GM21447 (cell line): ENCODE measurements around the gene TRDN.
"Not testable (repeated sequence)": the region's sequence is repeated elsewhere in the genome, so short reads cannot be mapped to it uniquely, and the experiment has no call there.

Experiments
- ATAC-seq: cut with Tn5 transposase; IDR thresholded peaks from one replicate; pipeline ENCODE4 v1.9.1; 2021; ENCODE audit not compliant: unreplicated experiment

TRDN gene

DNA sequence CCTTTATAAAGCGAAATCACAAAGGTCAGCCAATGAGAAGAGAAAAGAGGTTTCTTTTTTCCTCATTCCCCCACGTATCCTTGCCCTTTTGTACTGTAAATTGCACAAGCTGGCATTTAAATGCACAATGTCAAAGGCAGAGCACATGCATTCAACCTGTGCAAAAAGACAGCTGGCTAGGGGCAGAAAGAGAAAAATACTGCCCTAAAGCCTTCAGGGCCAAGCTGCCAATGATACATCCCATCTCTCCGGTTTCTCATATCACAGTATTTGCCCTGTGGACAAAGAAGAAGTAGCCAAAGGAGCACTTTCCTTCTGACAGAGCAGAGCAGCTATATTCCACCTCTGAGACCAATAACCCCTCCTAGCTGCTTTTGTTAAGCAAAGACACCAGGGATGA, 219.2 kb downstream of the TRDN start:
- no peak for ATAC-seq

DNA sequence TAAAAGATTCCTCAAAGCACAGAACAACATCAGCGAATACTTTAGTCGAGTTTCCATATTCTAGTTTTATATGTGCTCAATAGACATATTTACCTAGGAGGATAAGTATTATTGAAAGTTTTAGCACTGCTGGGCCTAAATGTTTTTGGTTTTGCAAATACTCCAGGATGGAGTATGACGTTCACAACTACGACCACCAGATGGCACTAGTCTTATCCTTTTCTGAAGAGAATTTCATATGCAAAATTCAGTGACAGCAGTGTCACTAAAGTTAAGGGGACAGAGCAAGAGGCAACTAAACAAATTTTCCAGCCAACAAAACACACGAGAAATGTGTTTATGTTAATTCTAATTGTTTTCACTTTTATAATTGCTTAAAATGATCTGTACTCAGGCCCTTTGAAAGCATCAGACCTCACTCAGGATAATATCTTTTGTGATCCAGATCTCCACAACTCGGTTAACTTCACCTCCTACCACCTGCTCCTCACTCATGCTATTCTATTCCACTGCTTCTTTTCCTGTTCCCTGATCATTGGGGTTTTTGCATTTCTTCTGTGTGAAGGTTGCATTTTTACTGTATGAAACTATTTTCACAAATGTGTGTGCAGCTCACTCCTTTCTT, 220.8 kb downstream of the TRDN start:
- ATAC-seq: peak; percentile 93

DNA sequence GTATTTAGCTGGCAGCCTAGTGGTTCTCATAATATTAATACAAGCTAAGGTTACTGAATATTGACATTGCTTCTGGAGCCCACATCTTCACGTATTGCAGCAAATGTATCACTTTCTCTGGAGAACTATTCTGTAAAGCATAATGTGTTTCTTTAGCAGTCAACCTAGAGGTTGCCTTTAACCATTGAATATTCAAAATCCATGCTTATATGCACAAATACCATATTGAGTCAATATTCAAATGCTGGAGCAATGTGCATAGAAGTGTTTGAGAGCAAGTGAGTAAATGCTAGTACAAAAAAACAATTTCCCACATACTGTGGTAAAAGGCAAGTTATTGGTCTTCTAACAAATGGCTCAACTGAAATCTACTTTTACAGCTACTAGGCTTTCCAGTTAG, 231.8 kb downstream of the TRDN start:
- no peak for ATAC-seq

DNA sequence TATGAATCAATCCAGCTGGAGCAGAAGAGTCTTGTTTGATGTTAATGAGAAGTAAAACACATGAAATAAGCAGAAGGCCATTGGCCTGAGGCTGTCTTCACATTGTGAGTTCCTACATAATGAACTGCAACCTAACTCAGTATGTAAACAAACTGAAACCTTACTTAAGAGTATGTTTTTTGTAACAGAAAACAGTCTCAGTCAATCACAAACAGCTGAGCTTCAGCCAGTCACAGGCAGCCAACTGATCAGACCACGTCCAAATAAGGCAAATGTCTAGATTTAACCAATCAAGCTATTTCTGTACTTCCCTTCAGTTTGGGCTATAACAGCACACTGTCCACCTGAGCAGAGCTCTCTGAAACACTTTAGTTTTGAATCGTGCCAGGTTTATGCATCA, 234.7 kb downstream of the TRDN start:
- ATAC-seq: peak; percentile 90

DNA sequence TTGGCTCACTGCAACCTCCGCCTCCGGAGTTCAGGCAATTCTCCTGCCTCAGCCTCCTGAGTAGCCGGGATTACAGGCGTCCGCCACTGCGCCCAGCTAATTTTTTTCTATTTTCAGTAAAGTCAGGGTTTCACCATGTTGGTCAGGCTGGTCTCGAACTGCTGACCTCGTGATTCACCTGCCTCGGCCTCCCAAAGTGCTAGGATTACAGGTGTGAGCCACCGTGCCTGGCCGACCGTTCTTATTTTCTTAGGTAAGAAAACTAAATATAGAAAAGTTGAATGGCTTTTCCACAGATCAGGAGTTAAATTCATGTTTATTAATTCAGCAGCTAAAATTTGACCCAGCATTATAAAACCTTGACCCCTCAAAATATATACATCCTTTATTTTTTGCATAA, 238.7 kb downstream of the TRDN start:
- no peak for ATAC-seq

DNA sequence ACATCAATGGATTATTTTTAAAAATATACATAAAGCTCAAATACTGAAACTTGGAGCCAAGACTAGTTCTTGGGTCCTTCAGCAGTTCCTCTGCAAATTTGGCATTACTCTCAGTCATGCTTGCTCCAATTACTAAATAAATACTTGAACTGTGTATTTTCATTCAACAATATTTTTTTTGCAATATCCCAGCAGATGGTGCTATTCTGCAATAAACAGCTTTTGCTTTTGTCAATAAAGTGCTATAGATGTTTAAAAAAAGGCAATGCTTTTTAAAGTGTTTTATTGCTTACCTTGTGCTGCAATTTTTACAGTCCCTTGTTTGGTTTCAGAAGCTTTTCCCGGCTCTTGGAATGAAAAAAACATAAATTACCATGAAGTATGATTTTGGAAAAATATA, 243.4 kb downstream of the TRDN start:
- no peak for ATAC-seq

DNA sequence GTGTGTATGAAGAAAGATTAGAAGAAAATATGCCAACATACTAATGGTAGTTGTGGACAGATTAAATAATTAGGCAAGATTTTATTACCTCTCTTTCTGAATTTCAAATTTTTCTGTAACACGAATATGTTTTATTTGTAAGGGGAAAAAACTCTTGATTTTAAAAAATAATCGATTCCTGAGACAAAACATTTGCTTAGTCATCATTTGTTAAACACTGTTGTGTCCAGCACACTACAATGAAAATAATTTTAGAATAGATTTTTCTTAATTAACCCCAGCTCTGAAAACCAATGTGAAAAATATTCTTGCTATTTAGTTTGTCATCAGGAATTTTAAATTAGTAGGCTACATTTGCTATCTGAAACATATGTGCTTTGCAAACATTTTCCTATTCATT, 253.0 kb downstream of the TRDN start:
- ATAC-seq: no peak

DNA sequence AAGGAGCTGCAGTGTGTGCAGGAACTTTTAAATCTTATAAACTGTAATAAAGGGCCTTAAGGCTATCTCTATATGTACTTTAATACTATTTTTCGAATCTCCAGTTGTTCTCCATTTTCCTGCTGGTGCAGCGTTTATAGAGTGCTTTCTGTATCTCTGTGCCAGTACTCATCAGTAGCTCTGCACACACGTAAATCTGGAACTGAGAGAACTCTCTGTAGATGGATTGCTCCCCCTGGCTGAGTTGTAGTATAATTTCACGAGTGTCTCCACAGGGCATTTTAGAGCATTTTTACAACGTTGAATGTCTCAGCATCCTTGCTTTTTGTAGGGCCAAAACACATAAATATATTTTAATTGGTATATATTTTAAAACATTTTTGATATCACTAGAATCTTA, 256.5 kb downstream of the TRDN start:
- no peak for ATAC-seq

DNA sequence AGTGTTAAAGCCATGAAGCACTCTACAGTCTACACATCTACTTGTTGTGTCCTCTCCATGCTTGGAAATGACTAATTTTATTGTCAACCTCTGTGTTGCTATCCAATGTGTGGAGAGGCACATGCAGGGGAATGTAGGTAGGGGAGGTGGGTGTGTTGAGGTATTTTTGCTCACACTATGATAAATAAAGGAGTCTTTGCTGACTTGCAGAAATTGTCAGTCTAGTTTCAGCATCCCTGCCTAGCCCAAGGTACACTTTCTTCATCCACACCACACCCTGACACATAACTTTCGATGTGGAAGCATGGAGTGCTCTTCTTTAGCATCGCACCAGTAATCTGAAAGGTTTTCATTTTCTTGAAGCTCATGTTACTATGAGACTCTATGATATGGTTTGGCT, 264.0 kb downstream of the TRDN start:
- no peak for ATAC-seq

DNA sequence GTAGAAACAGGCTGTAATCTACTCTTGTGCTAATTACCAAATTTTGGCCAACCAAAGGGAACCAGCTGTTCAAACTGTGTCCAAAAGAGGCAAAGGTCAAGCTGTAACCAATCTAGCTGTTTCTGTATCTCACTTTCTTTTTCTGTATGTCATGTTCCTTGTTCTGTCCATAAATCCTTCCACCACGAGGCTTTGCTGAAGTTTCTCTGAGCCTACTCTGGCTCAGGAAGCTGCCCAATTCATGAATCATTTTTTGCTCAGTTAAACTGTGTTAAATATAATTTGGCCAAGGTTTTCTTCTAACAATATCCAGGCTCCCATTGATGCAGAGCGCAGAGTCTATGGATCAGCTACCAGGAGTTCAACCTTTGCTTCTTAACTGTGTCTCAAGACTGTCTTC, 272.8 kb downstream of the TRDN start:
- no peak for ATAC-seq

DNA sequence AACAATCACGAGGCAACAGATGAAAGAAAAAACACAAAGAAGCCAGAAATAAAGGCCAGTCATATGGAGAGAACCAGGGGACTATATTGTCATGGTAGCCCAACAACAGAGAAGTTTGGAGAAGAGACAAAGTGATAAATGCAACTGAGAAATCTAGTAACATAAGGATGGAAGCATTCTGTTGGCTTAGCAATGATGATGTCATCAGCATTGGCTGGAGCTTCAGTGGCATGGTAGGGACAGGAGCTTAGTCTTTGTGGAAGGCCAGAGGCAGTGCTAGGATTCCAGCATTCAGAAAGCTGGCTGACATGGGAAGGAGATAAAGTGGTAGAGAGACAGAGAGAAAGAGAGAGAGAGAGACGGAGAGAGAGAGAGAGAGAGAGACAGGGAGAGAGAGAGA, 276.4 kb downstream of the TRDN start:
- ATAC-seq: no peak

DNA sequence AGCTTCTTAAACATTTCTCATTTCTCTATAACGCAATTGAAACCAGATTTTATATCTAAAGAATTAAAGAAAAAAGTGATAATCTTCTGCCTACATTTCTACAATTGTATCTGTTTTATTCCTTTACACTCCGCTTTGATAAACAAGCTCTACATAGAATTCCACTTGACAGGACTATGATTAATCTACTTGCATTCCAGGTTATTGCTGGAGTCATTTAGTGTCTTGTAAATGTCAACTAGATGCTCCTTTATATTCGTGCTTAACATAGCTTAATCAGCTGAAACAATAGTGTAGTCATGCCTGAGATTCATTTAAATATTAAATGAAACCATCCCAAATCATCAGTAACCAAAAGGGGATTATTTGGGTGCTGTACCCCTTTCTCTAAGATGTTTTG, 284.0 kb downstream of the TRDN start:
- no peak for ATAC-seq

DNA sequence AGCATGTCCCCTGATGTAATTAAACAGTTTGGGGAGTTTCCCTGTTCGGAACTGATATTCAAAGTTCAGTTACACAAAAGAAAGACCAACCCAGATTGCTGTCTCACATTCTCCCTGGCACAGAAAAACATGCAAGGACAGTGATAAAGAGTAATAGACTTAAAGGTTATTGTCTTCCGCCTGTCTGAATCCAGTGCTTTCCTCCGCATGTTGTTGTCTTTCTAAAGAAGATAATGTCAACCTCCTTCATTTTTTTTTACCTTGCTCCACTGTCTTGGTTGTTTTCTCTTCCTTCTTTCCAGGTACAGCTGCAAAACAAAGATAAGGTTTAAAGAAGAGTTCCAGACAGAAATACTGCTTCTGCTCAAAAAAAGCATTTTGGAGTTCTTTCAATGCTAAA, 284.5 kb downstream of the TRDN start:
- ATAC-seq: no peak

DNA sequence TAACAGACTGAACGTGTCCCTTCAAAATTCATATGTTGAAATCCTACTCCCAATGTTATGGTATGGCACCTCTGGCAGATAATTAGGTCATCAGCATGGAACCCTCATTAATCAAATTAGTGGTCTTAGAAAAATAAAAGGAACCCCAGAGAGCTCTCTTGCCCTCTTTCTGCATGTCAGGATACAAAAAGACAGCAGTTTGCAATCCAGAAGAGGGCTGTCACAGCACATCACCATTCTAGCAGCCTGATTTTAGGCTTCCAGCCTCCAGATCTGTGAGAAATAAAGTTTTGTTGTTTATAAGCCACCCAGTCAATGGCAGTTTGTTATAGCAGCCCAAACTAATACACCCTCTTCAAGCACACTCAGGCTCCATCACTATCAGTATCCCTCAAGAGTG, 292.9 kb downstream of the TRDN start:
- no peak for ATAC-seq

DNA sequence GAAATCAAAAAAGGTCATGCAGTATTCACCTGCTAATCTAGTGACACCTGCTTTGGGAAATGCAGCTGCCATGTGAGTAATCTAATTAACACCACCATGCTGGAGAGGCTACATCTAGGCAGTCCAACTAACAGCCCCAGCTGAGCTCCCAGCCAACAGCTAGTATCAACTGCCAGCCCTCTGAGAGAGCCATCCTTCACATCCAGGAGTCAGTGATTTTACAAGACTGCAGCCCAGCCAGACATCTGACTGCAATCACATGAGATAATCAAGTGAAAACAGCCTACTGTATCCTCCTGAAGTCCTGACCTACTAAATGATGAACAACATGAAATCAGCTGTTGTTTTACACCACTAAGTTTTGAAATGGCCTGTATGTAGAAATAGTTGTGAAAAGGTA, 298.4 kb downstream of the TRDN start:
- ATAC-seq: no peak

DNA sequence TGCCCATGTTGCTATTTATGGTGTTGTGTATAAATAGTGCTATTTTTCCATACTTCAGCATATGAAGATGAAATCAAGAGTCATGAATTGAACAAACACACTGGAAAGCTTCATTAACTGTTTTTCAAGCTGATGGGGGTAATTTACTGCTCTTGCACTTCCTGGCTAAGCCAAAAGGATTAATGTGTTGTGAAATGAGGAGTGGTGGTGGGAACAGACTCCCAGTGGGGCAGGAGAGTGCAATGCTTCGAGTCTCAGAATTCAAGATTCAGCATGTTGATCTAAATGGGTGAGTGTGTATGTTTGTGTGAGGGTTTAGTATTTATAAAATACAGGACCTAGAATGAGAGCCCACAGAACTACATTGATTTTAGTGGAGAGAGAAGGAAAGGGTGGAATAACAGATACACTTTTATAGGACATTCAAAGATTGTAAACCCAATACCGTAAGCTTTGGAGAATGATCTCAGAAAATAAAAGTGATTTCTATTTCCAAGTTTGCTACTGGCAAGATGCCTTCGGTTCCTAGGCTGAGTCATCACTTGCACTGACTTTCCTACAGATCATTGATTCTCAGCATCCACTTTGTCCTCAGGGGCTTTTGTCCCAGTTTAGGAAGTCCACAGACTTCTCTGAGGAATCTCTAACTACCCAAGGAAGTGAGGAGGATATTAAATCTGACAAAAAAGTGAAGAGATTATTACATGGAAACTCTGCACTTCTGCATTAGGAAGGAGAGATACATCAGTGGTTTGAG, 303.6 kb downstream of the TRDN start:
- no peak for ATAC-seq

DNA sequence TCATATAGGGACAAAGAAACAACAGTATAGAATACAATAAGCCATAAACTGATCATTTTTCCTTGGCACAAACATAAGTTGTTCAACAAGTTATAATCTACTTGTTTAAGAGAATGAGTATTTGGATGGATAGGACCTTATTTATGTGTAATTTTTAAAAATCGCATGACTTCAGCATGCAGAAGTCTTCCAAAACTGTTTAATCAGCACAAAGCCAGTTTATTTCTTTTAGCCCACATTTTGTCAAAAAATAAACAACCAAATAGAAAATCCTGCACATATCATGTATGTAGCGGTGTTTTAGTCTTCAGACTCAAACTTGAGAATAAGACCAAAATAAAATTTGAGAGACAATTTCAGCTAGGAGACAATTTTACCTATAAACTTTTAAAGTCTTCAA, 304.7 kb downstream of the TRDN start:
- no peak for ATAC-seq

DNA sequence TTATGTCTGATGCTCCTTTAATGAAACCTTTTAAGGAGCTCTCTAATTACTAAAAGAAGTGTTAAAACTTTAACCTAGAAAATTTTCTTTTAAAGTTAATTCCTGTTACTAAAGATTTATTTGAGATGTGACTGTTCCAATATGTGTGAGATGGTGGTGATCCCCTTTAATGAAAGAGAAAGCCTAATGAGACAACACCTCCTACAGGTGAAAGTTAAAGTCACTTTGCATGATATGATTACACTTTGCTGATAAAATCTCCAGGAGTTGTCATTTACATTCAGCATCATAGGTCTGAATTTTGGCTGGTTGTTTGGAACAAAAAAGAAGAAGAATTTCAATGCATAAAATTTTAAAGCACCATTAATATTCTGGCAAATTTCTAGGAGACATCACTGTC, 307.4 kb downstream of the TRDN start:
- ATAC-seq: no peak

DNA sequence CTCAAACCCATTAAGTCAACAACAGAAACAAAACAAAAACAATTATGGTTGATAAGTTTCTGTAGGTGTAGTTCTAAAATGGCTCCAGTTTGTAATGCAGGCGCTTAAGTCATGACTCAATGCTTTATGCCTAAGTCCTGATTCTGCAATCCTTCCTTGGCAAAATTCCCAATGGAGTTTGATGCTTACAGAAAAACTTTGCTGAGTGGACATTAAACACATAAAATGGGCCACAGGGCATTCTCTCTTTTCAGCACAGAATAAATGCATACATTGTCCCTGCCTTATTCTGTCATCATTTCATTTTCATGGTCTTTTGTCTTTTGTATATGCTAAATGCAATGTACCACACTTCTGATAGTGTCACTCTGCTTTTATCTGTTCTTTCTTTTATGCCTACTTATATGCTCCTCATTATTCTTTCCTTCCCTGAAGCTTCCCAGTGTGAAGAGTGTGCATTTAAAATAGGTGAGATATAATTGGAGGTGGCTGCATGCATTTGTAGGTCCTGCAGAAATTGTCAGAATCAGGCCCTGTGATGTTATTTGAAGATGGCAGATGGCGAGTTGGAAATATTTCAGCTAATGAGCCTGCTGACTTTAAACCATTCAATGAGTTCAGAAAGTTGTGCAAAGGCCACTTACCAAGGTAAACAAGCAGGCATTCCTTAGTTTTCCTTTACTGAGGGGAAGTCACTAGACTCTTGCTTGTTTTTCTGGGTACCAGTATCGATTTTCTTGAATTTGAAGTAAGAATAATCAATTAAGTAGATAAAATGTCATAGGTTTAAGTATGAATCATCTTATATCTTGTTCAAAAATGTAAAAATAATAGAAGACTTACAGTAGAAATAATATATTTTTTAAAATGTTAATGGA, 313.1 kb downstream of the TRDN start:
- no peak for ATAC-seq

DNA sequence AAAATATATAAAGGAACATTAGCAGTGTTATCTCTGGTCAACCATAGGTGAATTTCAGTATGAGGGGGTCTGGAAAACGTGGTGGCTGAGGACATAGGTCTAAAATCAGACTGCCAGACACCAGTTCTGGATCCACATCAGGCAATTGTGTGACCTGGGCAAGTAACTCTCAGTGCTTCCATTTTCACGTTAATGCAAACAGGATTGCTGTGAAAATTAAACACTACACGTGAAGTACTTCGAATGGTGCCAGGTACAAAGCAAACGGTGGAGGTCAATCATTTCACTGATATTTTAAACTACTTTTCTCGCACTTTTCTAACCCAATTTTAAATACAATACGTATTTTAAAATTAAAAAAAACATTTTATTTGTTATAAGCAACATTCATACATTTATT, 315.7 kb downstream of the TRDN start:
- ATAC-seq: no peak

DNA sequence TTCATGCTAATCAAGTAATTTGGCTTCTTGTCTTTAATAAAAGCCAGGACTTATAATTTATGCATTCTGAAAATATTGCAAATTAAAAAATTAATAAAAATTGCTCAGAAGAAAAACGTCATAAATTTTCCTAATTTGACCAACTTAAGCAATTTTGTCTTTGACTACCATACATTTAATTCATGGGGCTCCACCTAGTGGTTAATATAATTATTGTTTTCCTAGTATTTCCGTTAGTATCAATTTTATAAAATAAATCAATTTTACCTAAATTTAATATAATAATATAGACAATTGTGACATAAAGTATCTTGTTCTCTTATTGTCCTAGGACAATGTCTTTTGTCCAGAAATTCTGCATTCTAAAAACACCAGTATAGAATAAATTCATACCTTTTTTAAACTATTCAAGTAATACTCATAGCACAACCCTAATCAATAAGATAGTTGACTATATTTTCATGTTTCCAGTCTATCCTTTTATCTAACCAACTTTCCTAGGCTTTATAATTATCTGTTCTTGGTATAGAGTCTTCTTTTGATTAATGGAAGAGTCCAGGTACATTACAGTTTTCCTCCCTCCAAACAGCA, 319.9 kb downstream of the TRDN start:
- ATAC-seq: no peak

DNA sequence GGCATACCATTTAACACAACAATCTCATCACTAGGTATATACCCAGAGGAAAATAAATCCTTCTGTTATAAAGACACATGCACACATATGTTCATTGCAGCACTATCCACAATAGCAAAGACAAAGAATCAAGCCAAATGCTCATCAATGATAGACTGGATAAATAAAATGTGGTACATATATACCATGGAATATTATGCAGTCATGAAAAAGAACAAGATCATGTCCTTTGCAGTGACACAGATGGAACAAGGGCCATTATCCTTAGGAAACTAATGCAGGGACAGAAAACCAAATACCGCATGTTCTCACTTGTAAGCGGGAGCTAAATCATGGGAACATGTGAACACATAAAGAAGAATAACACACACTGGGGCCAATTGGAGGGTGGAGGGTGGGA, 322.3 kb downstream of the TRDN start:
- not testable (repeated sequence) for ATAC-seq
